Activated CD4-positive, CD25-positive, alpha-beta regulatory T cell treated with anti-CD3 and anti-CD28 coated beads, Interleukin-2, amount 50 U/mL, for 24 hours (primary cell): Measurements from ENCODE around the gene TNP2.
"Not testable (repeated sequence)": the region's sequence is repeated elsewhere in the genome, so short reads cannot be mapped to it uniquely, and the experiment has no call there.

Experiments used
- ATAC-seq, 2 donors: fragments of 150-1000 bp; cut with Tn5 transposase; one replicate each; pipeline ENCODE4 v1.10.0; 2021; ENCODE audit warnings: mild to moderate bottlenecking in 1 of 2, moderate library complexity in 1 of 2

Gene TNP2

GRCh38 chr16:11299865-11300559, 30.9 kb upstream of the TNP2 start:
- ATAC-seq = no peak

GRCh38 chr16:11298950-11299547, 29.9 kb upstream of the TNP2 start:
- not testable (repeated sequence) for ATAC-seq

- ATAC-seq = no peak
Observed at GRCh38 chr16:11298143-11298900, 29.2 kb upstream of the TNP2 start.

GRCh38 chr16:11297492-11298142, 28.5 kb upstream of the TNP2 start:
- ATAC-seq = peak; percentile 85

- ATAC-seq = no peak
Observed at GRCh38 chr16:11296706-11297491, 27.8 kb upstream of the TNP2 start.

- no peak for ATAC-seq
Observed at GRCh38 chr16:11296351-11296705, 27.2 kb upstream of the TNP2 start.

- ATAC-seq = no peak
Observed at GRCh38 chr16:11295672-11296071, 26.5 kb upstream of the TNP2 start.

GRCh38 chr16:11292076-11292748, 23.1 kb upstream of the TNP2 start:
- no peak for ATAC-seq

GRCh38 chr16:11291091-11291703, 22.1 kb upstream of the TNP2 start:
- no peak for ATAC-seq

GRCh38 chr16:11290102-11290893, 21.2 kb upstream of the TNP2 start:
- ATAC-seq = no peak

- ATAC-seq = not testable (repeated sequence)
Observed at GRCh38 chr16:11289696-11290095, 20.6 kb upstream of the TNP2 start.

GRCh38 chr16:11289202-11289601, 20.1 kb upstream of the TNP2 start:
- ATAC-seq = no peak

GRCh38 chr16:11285842-11286241, 16.7 kb upstream of the TNP2 start:
- peak in 1 of 2 donors; percentile 20 for ATAC-seq

GRCh38 chr16:11283820-11284248, 14.7 kb upstream of the TNP2 start:
- ATAC-seq = no peak

- ATAC-seq = no peak
Observed at GRCh38 chr16:11280616-11281522, 11.7 kb upstream of the TNP2 start, which contains the start of gene PRM1. Gene PRM1, minus strand, starts transcription at chr16:11281330. Its CDS starts 92 bp downstream, at chr16:11281238.

- no peak for ATAC-seq
Observed at GRCh38 chr16:11278681-11279628, 9.8 kb upstream of the TNP2 start.

GRCh38 chr16:11277607-11278337, 8.6 kb upstream of the TNP2 start:
- no peak for ATAC-seq
